ENCODE results near the gene TERT.

GRCh38 chr5:1270426-1270825 is 24.4 kb downstream of the TERT start:
- TF ChIP-seq, protein P1, sequence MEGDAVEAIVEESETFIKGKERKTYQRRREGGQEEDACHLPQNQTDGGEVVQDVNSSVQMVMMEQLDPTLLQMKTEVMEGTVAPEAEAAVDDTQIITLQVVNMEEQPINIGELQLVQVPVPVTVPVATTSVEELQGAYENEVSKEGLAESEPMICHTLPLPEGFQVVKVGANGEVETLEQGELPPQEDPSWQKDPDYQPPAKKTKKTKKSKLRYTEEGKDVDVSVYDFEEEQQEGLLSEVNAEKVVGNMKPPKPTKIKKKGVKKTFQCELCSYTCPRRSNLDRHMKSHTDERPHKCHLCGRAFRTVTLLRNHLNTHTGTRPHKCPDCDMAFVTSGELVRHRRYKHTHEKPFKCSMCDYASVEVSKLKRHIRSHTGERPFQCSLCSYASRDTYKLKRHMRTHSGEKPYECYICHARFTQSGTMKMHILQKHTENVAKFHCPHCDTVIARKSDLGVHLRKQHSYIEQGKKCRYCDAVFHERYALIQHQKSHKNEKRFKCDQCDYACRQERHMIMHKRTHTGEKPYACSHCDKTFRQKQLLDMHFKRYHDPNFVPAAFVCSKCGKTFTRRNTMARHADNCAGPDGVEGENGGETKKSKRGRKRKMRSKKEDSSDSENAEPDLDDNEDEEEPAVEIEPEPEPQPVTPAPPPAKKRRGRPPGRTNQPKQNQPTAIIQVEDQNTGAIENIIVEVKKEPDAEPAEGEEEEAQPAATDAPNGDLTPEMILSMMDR (conservative IDR thresholded peaks at IDR 0.05): no peak
- no peak for TF ChIP-seq ZFX (IDR thresholded peaks at IDR 0.05)

All from C4-2B (cell line).